Endothelial cell of umbilical vein (primary cell): ENCODE measurements around the gene CABCOCO1. TPM values are rescaled to one million over a fixed set of nuclear protein-coding genes. Genes with fewer than 3 reads are reported as not detected.

Source experiments
- BruUV-seq: library from RNA; stranded (reverse); fragments of 400-500 nt; replicated peaks from 2 replicates; lab custom pipeline; 2021; lab: Mats Ljungman, UMichigan
- CTCF ChIA-PET: fragments of 300-600, 350-600 bp; sonication (Branson Sonifier 250); formaldehyde crosslinking; loops from one replicate; lab custom pipeline; 2021; ENCODE audit warnings: antibody characterized with exemption, inconsistent platforms; lab: Charles Lee
- POLR2A ChIA-PET: fragments of 300-600, 350-600 bp; sonication (Branson Sonifier 250); formaldehyde crosslinking; loops from one replicate; lab custom pipeline; 2021; ENCODE audit warnings: antibody characterized with exemption, inconsistent platforms; lab: Charles Lee
- DNase-seq: peaks from one replicate; pipeline ENCODE4 v3.0.0-alpha.2; 2011; ENCODE audit warnings: low read depth, low spot score
- FAIRE-seq: peaks from 2 replicates; lab custom pipeline; 2011; peaks lifted over from hg19 to GRCh38; lab: Jason Lieb, UNC
- H2AFZ ChIP-seq: 2 replicates; pipeline ENCODE4 v1.6.0; 2012; ENCODE audit warnings: low read depth, low read length, control low read depth, inconsistent platforms
- H3K27ac ChIP-seq: 2 replicates; pipeline ENCODE4 v1.5.1; 2011; ENCODE audit warnings: low read depth, mild to moderate bottlenecking, control low read depth, low read length, moderate library complexity; ENCODE audit not compliant: insufficient read depth
- H3K27me3 ChIP-seq, 2 experiments: 2 replicates each; pipeline versions ENCODE4 v1.6.0 to v1.6.1; 2011; ENCODE audit warnings: low read length in 2 of 2, mixed read lengths in 1 of 2; ENCODE audit not compliant: control insufficient read depth in 2 of 2, insufficient read depth in 2 of 2
- H3K36me3 ChIP-seq, 2 experiments: 2 replicates in 1 of 2; 3 replicates in 1 of 2; pipeline ENCODE4 v1.5.1; 2011; ENCODE audit warnings: low read length in 2 of 2, mild to moderate bottlenecking in 1 of 2, moderate library complexity in 1 of 2; ENCODE audit not compliant: control insufficient read depth in 2 of 2, insufficient read depth in 2 of 2; ENCODE audit errors: extremely low read depth in 1 of 2
- H3K4me1 ChIP-seq: 3 replicates; pipeline ENCODE4 v1.5.1; 2011; ENCODE audit warnings: mild to moderate bottlenecking, low read length; ENCODE audit not compliant: control insufficient read depth, insufficient read depth; ENCODE audit errors: extremely low read depth
- H3K4me2 ChIP-seq: 2 replicates; pipeline ENCODE4 v1.6.1; 2011; ENCODE audit warnings: low read length, control low read depth, mixed read lengths; ENCODE audit not compliant: insufficient read depth
- H3K4me3 ChIP-seq, 3 experiments: fragments of 200-600 bp in 1 of 3; sonication (generic), shearing (Covaris generic) in 1 of 3; replicated peaks in 1 of 3; 2 replicates each; pipeline ENCODE4 v1.5.1; 2011 to 2016; ENCODE audit warnings: control low read depth in 3 of 3, low read length in 3 of 3, mild to moderate bottlenecking in 2 of 3, inconsistent platforms in 1 of 3, low read depth in 1 of 3, moderate library complexity in 1 of 3; ENCODE audit not compliant: insufficient read depth in 1 of 3
- H3K79me2 ChIP-seq: 2 replicates; pipeline ENCODE4 v1.6.0; 2012; ENCODE audit warnings: low read length, inconsistent platforms; ENCODE audit not compliant: control insufficient read depth, insufficient read depth
- H3K9ac ChIP-seq: replicated peaks from 2 replicates; pipeline ENCODE3; 2011; ENCODE audit warnings: low read length, control low read depth; ENCODE audit not compliant: insufficient read depth; ENCODE audit errors: extremely low read depth
- H3K9me1 ChIP-seq: replicated peaks from 3 replicates; pipeline ENCODE4 v1.6.0; 2011; ENCODE audit warnings: mild to moderate bottlenecking, low read length; ENCODE audit not compliant: control insufficient read depth, insufficient read depth; ENCODE audit errors: extremely low read depth
- H3K9me3 ChIP-seq: replicated peaks from 2 replicates; pipeline ENCODE4 v1.5.1; 2012; ENCODE audit warnings: low read length, inconsistent platforms; ENCODE audit not compliant: control insufficient read depth, insufficient read depth
- H4K20me1 ChIP-seq: replicated peaks from 2 replicates; pipeline ENCODE3; 2011; ENCODE audit warnings: mild to moderate bottlenecking, low read length; ENCODE audit not compliant: control insufficient read depth, insufficient read depth; ENCODE audit errors: extremely low read depth
- CTCF ChIP-seq, 2 donors: IDR thresholded peaks; 1 replicate in 1 of 2; 2 replicates in 1 of 2; pipeline ENCODE4 v1.5.1; 2011; ENCODE audit warnings: low read length in 2 of 2, mild to moderate bottlenecking in 2 of 2, moderate library complexity in 2 of 2, control low read depth in 1 of 2, inconsistent platforms in 1 of 2, low read depth in 1 of 2; ENCODE audit not compliant: insufficient read depth in 1 of 2; ENCODE audit errors: extremely low read depth in 1 of 2
- EZH2 ChIP-seq: IDR thresholded peaks from 2 replicates; pipeline ENCODE4 v1.6.1; 2012; ENCODE audit warnings: borderline replicate concordance, low read depth, mild to moderate bottlenecking, moderate library complexity, low read length, inconsistent platforms; ENCODE audit not compliant: severe bottlenecking
- FOS ChIP-seq: IDR thresholded peaks from 2 replicates; pipeline ENCODE4 v1.6.1; 2011; ENCODE audit warnings: mild to moderate bottlenecking, low read length, moderate library complexity, borderline replicate concordance; ENCODE audit not compliant: insufficient read depth
- GATA2 ChIP-seq: IDR thresholded peaks from 2 replicates; pipeline ENCODE4 v1.7.0; 2011; ENCODE audit warnings: low read depth, mild to moderate bottlenecking, moderate library complexity, mixed read lengths, low read length; ENCODE audit not compliant: insufficient read length, insufficient read depth
- JUN ChIP-seq: IDR thresholded peaks from 2 replicates; pipeline ENCODE4 v1.6.1; 2011; ENCODE audit warnings: borderline replicate concordance, low read depth; ENCODE audit not compliant: insufficient read length, insufficient read depth
- MAX ChIP-seq: IDR thresholded peaks from 2 replicates; pipeline ENCODE4 v1.6.1; 2011; ENCODE audit not compliant: insufficient read depth, insufficient read length
- POLR2A ChIP-seq: IDR thresholded peaks from 2 replicates; pipeline ENCODE4 v1.6.1; 2012; ENCODE audit warnings: low read depth, mild to moderate bottlenecking, control low read depth, low read length
- POLR2AphosphoS5 ChIP-seq: IDR thresholded peaks from 2 replicates; pipeline ENCODE4 v1.6.1; 2012; ENCODE audit warnings: low read depth, mild to moderate bottlenecking, control low read depth, low read length, moderate library complexity; ENCODE audit not compliant: insufficient read depth
- dilution Hi-C: fragments of 300-500 bp; cut with MboI; formaldehyde crosslinking; loops from one replicate; pipeline ENCODE4 v1.15.0; 2019; ENCODE audit warnings: low sequenced_read_pairs; ENCODE audit not compliant: extremely low pct_ligation_motif_present
- intact Hi-C: fragments of 100-400 bp; cut with micrococcal nuclease; formaldehyde crosslinking; loops from one replicate; pipeline ENCODE4 v1.10.0; 2022
- polyA plus RNA-seq, 4 experiments: library from polyadenylated mRNA; depleted of rRNA in 3 of 4; stranded (reverse) in 3 of 4; unstranded in 1 of 4; fragments of >200 nt; gene quantifications; 2 replicates each; pipeline versions ENCODE4 v1.2.1 to v1.2.3, GENCODE V29; 2011 to 2012; ENCODE audit warnings: missing spikeins in 1 of 4
- total RNA-seq: library from RNA; stranded (reverse); gene quantifications from 2 replicates; pipeline ENCODE4 v1.2.3, GENCODE V29; 2021

CABCOCO1 gene
- total and polyA plus RNA-seq, 2 donors (not counting 3 experiments of a cell fraction or from before 2014, with no cell fraction given) = 0.06 to 1.3 TPM

GRCh38 chr10:61628151-61628874, 34.4 kb upstream of the CABCOCO1 start:
- no peak for FAIRE-seq
- no peak overlapping the region for H3K9ac ChIP-seq

More at GRCh38 chr10:61628151-61628874, 34.4 kb upstream of the CABCOCO1 start:
- ChIA-PET CTCF (interaction anchor here (1.0 to 1.1 kb wide), 2 partner anchors 14 kb away, joined by 3 read pairs; no protein-coding TSS in a partner anchor), POLR2A (no interaction called here)
- H2AFZ ChIP-seq = no peak overlapping the region
- dilution Hi-C loops (no loop called here), intact Hi-C loops (loop anchor here (10.0 kb wide), 2 partner anchors 154 to 664 kb away; no protein-coding TSS in a partner anchor)
- H3K9me3 ChIP-seq = no peaks in the 10 kb centered on the region
- no peaks in the 10 kb centered on the region for H4K20me1 ChIP-seq
- no peaks in the 10 kb centered on the region for H3K9me1 ChIP-seq
- H3K27ac ChIP-seq = no peak overlapping the region
- H3K4me2 ChIP-seq = no peak overlapping the region
- no peaks in the 10 kb centered on the region for H3K36me3 ChIP-seq
- no peaks in the 10 kb centered on the region for H3K79me2 ChIP-seq
- TF ChIP-seq FOS (no peak), GATA2 (no peak), POLR2A (no peak), CTCF (IDR thresholded peaks at IDR 0.05; ENCODE audit: extremely low read depth in 1 of 2, insufficient read depth in 1 of 2, low read depth in 1 of 2, low read length in 2 of 2) (no peak), EZH2 (no peak), MAX (no peak), JUN (no peak), POLR2AphosphoS5 (no peak)
- H3K27me3 ChIP-seq = no peaks in the 10 kb centered on the region
- no TSS peak for BruUV-seq
- DNase-seq = no peak
- H3K4me3 ChIP-seq = no peak overlapping the region
- peaks cover 15% of the 10 kb centered on the region for H3K4me1 ChIP-seq
